IMR-90 (cell line): ENCODE results near the gene CISTR. TPM values are rescaled to one million over a fixed set of nuclear protein-coding genes. Genes with fewer than 3 reads are reported as not detected.

Experiments
- ATAC-seq: fragments of 200-7000 bp; cut with Tn5 transposase; 2 replicates; pipeline ENCODE4 v1.9.1; 2020; ENCODE audit warnings: low read depth, mild to moderate bottlenecking, moderate library complexity
- BruUV-seq: library from RNA; stranded (reverse); fragments of 400-500 nt; replicated peaks from 2 replicates; lab custom pipeline; 2021; lab: Mats Ljungman, UMichigan
- CTCF ChIA-PET: fragments of 300-600 bp; formaldehyde crosslinking; extraction: SDS; loops from one replicate; lab custom pipeline; 2021; ENCODE audit warnings: antibody characterized with exemption; lab: Yijun Ruan, JAX
- POLR2A ChIA-PET: fragments of 300-600 bp; sonication (Branson Sonifier 250); formaldehyde crosslinking; loops from one replicate; lab custom pipeline; 2022; ENCODE audit warnings: antibody characterized with exemption; ENCODE audit not compliant: unreplicated experiment; lab: Charles Lee
- DNase-seq: peaks from one replicate; pipeline ENCODE4 v3.0.0; 2013
- H2AFZ ChIP-seq: replicated peaks from 2 replicates; pipeline ENCODE3; 2013; ENCODE audit warnings: low read length, mild to moderate bottlenecking; ENCODE audit not compliant: poor library complexity
- H2AK5ac ChIP-seq: 2 replicates; pipeline ENCODE4 v1.6.1; 2013; ENCODE audit warnings: low read depth, low read length, inconsistent platforms
- H2AK9ac ChIP-seq: replicated peaks from 2 replicates; pipeline ENCODE3; 2013; ENCODE audit warnings: mild to moderate bottlenecking, low read depth, low read length, moderate library complexity; ENCODE audit not compliant: poor library complexity
- H2BK120ac ChIP-seq: 2 replicates; pipeline ENCODE4 v1.6.1; 2013; ENCODE audit warnings: low read depth, low read length, inconsistent platforms
- H2BK15ac ChIP-seq: 3 replicates; pipeline ENCODE4 v1.6.1; 2013; ENCODE audit warnings: low read depth, low read length, inconsistent platforms
- H2BK20ac ChIP-seq: 2 replicates; pipeline ENCODE4 v1.6.1; 2013; ENCODE audit warnings: low read depth, mild to moderate bottlenecking, inconsistent platforms, low read length, moderate library complexity
- H2BK5ac ChIP-seq: 2 replicates; pipeline ENCODE4 v1.6.1; 2013; ENCODE audit warnings: mild to moderate bottlenecking, low read depth, low read length, inconsistent platforms; ENCODE audit not compliant: poor library complexity, severe bottlenecking
- H3K14ac ChIP-seq: replicated peaks from 2 replicates; pipeline ENCODE4 v1.6.1; 2013; ENCODE audit warnings: low read depth, low read length, inconsistent platforms
- H3K18ac ChIP-seq: 2 replicates; pipeline ENCODE4 v1.6.1; 2013; ENCODE audit warnings: low read depth, low read length, control low read depth
- H3K23ac ChIP-seq: 2 replicates; pipeline ENCODE4 v1.6.1; 2013; ENCODE audit warnings: low read depth, low read length, inconsistent platforms
- H3K27ac ChIP-seq: 2 replicates; pipeline ENCODE4 v1.5.1; 2013; ENCODE audit warnings: mild to moderate bottlenecking, control low read depth, low read length; ENCODE audit not compliant: insufficient read depth
- H3K27me3 ChIP-seq: 2 replicates; pipeline ENCODE4 v1.6.1; 2013; ENCODE audit warnings: low read length; ENCODE audit not compliant: control insufficient read depth, insufficient read depth
- H3K36me3 ChIP-seq: 2 replicates; pipeline ENCODE4 v1.6.1; 2013; ENCODE audit warnings: low read length, mixed read lengths; ENCODE audit not compliant: control insufficient read depth, insufficient read depth
- H3K4ac ChIP-seq: 2 replicates; pipeline ENCODE4 v1.6.1; 2013; ENCODE audit warnings: low read depth, low read length, inconsistent platforms
- H3K4me1 ChIP-seq: 2 replicates; pipeline ENCODE4 v1.6.1; 2013; ENCODE audit warnings: low read length, mixed read lengths; ENCODE audit not compliant: control insufficient read depth, insufficient read depth
- H3K4me2 ChIP-seq: 2 replicates; pipeline ENCODE4 v1.6.1; 2013; ENCODE audit warnings: low read depth, mild to moderate bottlenecking, control low read depth, low read length, moderate library complexity
- H3K4me3 ChIP-seq: 2 replicates; pipeline ENCODE4 v1.5.1; 2013; ENCODE audit warnings: low read depth, mild to moderate bottlenecking, control low read depth, low read length, moderate library complexity; ENCODE audit not compliant: insufficient read depth
- H3K56ac ChIP-seq: 2 replicates; pipeline ENCODE4 v1.6.1; 2013; ENCODE audit warnings: low read length, inconsistent platforms; ENCODE audit not compliant: insufficient read depth; ENCODE audit errors: extremely low read depth
- H3K79me1 ChIP-seq, 2 experiments: 2 replicates each; pipeline ENCODE4 v1.6.1; 2013; ENCODE audit warnings: low read length in 2 of 2, inconsistent platforms in 1 of 2, low read depth in 1 of 2
- H3K9ac ChIP-seq: 2 replicates; pipeline ENCODE4 v1.6.1; 2013; ENCODE audit warnings: low read depth, low read length, control low read depth
- H3K9me1 ChIP-seq: 2 replicates; pipeline ENCODE4 v1.6.1; 2013; ENCODE audit warnings: low read length, inconsistent platforms; ENCODE audit not compliant: insufficient read depth
- H3K9me3 ChIP-seq: 2 replicates; pipeline ENCODE4 v1.6.1; 2013; ENCODE audit warnings: low read length; ENCODE audit not compliant: control insufficient read depth, insufficient read depth
- H4K20me1 ChIP-seq: 2 replicates; pipeline ENCODE4 v1.6.1; 2013; ENCODE audit warnings: low read length, inconsistent platforms; ENCODE audit not compliant: insufficient read depth
- H4K5ac ChIP-seq: 2 replicates; pipeline ENCODE4 v1.6.1; 2013; ENCODE audit warnings: mild to moderate bottlenecking, low read depth, low read length, control low read depth
- H4K8ac ChIP-seq, 2 experiments: 2 replicates each; pipeline ENCODE4 v1.6.1; 2013; ENCODE audit warnings: low read depth in 2 of 2, low read length in 2 of 2, control low read depth in 1 of 2, inconsistent platforms in 1 of 2
- H4K91ac ChIP-seq: 2 replicates; pipeline ENCODE4 v1.6.1; 2013; ENCODE audit warnings: low read depth, low read length, inconsistent platforms; ENCODE audit not compliant: insufficient read depth
- BHLHE40 ChIP-seq: fragments of 150-350 bp; IDR thresholded peaks from 2 replicates; pipeline ENCODE4 v1.6.1; 2016; ENCODE audit warnings: mild to moderate bottlenecking, low read depth, low read length
- CEBPB ChIP-seq: IDR thresholded peaks from 2 replicates; pipeline ENCODE4 v1.6.1; 2012; ENCODE audit warnings: low read depth, low read length, improper control_type of control experiment
- CHD1 ChIP-seq: IDR thresholded peaks from 2 replicates; pipeline ENCODE4 v1.6.1; 2012; ENCODE audit warnings: low read depth, low read length, improper control_type of control experiment
- CTCF ChIP-seq: conservative IDR thresholded peaks from 2 replicates; pipeline ENCODE4 v1.5.1; 2012; ENCODE audit warnings: mild to moderate bottlenecking, low read depth, low read length, improper control_type of control experiment
- ELK1 ChIP-seq: fragments of 150-350 bp; IDR thresholded peaks from 2 replicates; pipeline ENCODE4 v1.6.1; 2016; ENCODE audit warnings: low read depth, mild to moderate bottlenecking, low read length, moderate library complexity, borderline replicate concordance
- FOS ChIP-seq: fragments of 150-350 bp; IDR thresholded peaks from 2 replicates; pipeline ENCODE4 v1.6.1; 2016; ENCODE audit warnings: low read depth, low read length
- MAFK ChIP-seq: IDR thresholded peaks from 2 replicates; pipeline ENCODE4 v1.6.1; 2012; ENCODE audit warnings: low read depth, low read length, improper control_type of control experiment
- MAZ ChIP-seq: IDR thresholded peaks from 2 replicates; pipeline ENCODE4 v1.6.1; 2012; ENCODE audit warnings: low read depth, mild to moderate bottlenecking, low read length, improper control_type of control experiment, moderate library complexity, borderline replicate concordance
- MXI1 ChIP-seq: IDR thresholded peaks from 2 replicates; pipeline ENCODE4 v1.6.1; 2012; ENCODE audit warnings: low read depth, mild to moderate bottlenecking, low read length, moderate library complexity, borderline replicate concordance
- NFE2L2 ChIP-seq: fragments of 150-350 bp; IDR thresholded peaks from 2 replicates; pipeline ENCODE4 v1.6.1; 2016; ENCODE audit warnings: low read depth, mild to moderate bottlenecking, low read length
- RAD21 ChIP-seq: IDR thresholded peaks from 2 replicates; pipeline ENCODE4 v1.6.1; 2012; ENCODE audit warnings: low read length, improper control_type of control experiment
- RCOR1 ChIP-seq: IDR thresholded peaks from 2 replicates; pipeline ENCODE4 v1.6.1; 2012; ENCODE audit warnings: mild to moderate bottlenecking, low read length, improper control_type of control experiment; ENCODE audit not compliant: insufficient replicate concordance
- RFX5 ChIP-seq: IDR thresholded peaks from 2 replicates; pipeline ENCODE4 v1.8.0; 2012; ENCODE audit warnings: low read depth, mild to moderate bottlenecking, low read length, moderate library complexity
- SMC3 ChIP-seq: fragments of 150-350 bp; IDR thresholded peaks from 2 replicates; pipeline ENCODE4 v1.6.1; 2016; ENCODE audit warnings: low read depth, mild to moderate bottlenecking, antibody characterized with exemption, low read length, moderate library complexity
- WGBS, 2 experiments: methylation state at CpG; one replicate each; pipeline versions ENCODE4 v1.1.5 to v1.1.7; 2013; ENCODE audit warnings: missing lambda C conversion rate in 2 of 2; ENCODE audit not compliant: insufficient read length in 1 of 2; ENCODE audit errors: extremely low coverage in 2 of 2; 5-methylcytosine and 5-hydroxymethylcytosine counted together
- dilution Hi-C: fragments of 300-500 bp; cut with HindIII; formaldehyde crosslinking; loops from one replicate; pipeline ENCODE4 v1.14.3; 2018; ENCODE audit warnings: low sequenced_read_pairs; ENCODE audit not compliant: unreplicated experiment
- in situ Hi-C: fragments of 300-500 bp; cut with MboI; formaldehyde crosslinking; loops from 3 replicates; pipeline ENCODE4 v1.14.3; 2019; ENCODE audit warnings: low sequenced_read_pairs, inconsistent platforms, mixed read lengths
- intact Hi-C: fragments of 100-400 bp; cut with micrococcal nuclease; formaldehyde crosslinking; loops from 2 replicates; pipeline ENCODE4 v1.10.0; 2022
- polyA plus RNA-seq, 3 experiments: library from polyadenylated mRNA; depleted of rRNA; stranded (reverse); fragments of >200 nt; gene quantifications; 2 replicates each; pipeline ENCODE4 v1.2.3, GENCODE V29; 2012; ENCODE audit warnings: low replicate concordance in 1 of 3
- total RNA-seq: library from RNA; depleted of rRNA; stranded (reverse); fragments of >200 nt; gene quantifications from 2 replicates; pipeline ENCODE4 v1.2.3, GENCODE V29; 2012

The CISTR gene
- total and polyA plus RNA-seq, 2 of the 4 experiments (the other 2 are of a cell fraction), result not detected

DNA sequence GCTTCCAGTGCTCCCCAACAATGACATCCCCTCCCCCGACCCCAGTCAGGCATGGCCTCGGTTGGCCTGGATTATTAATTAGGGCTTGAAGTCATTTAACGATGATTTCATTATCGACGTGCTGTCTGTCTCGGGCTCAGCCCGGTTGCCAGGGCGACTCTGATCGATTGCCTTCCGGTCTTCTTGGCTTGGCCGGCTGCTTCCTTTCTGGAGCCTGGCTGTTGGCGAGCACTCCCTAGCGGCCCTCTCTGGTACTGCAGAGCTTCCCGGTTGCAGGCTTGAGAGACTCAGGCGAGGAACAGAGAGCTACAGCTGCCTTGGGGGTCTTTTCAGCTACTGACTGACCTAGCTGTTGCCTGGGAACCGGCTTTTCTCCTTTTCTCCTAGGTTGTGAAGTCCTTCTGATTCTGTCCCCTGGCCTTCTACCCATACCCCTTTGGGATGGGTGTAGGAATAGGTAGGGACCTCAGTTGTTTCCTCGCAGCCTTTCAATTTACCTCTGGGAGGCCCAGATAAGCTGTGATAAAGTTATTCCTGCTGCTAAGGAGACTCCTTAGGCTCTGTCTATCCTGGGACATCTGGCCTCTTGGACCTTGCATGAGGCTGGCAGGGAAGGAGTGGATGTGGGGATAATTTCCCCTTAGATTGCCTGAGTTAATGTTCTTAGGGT lies 5.5 kb upstream of the CISTR start:
- Histone ChIP-seq H3K27me3 (peaks cover 68% of the 10 kb centered on the region), H2AFZ (peak overlapping the region; percentile 7), H3K14ac (no peak overlapping the region; the same call in 1 of the 2 replicates), H4K20me1 (no peaks in the 10 kb centered on the region), H4K8ac (peak overlapping the region; percentile 23 to 63; a peak in 2 of 4 replicates), H3K4me2 (peak overlapping the region; percentile 59), H4K91ac (peak overlapping the region; percentile 52; the same call in 1 of the 2 replicates), H3K4ac (no peak overlapping the region), H2BK20ac (no peak overlapping the region), H3K4me3 (no peak overlapping the region), H3K9ac (no peak overlapping the region), H2BK15ac (peak overlapping the region; percentile 3; the same call in 1 of the 3 replicates), H4K5ac (peak overlapping the region; percentile 43), H2BK120ac (no peak overlapping the region), H3K9me1 (no peaks in the 10 kb centered on the region), H3K18ac (no peak overlapping the region), H3K79me1 (no peaks in the 10 kb centered on the region), H2BK5ac (no peak overlapping the region), H2AK9ac (no peak overlapping the region), H3K27ac (no peak overlapping the region), H3K9me3 (peaks cover 5% of the 10 kb centered on the region), H3K4me1 (peaks cover 2% of the 10 kb centered on the region), H3K56ac (no peak overlapping the region), H3K36me3 (no peaks in the 10 kb centered on the region), H3K23ac (no peak overlapping the region), H2AK5ac (no peak overlapping the region)
- WGBS, 2 experiments, result 0% methylated on average over 6 of the region's 17 CpGs; no CpG with 5 or more reads in 1 of the 2 experiments
- ATAC-seq (peak; percentile 89), DNase-seq (peak; percentile 55)
- no peak for TF ChIP-seq NFE2L2
- TF ChIP-seq RFX5, result no peak
- no peak; the same call in 1 of the 2 replicates for TF ChIP-seq SMC3
- TF ChIP-seq CTCF, result peak; percentile 64
- no peak for TF ChIP-seq FOS
- no peak for TF ChIP-seq MAZ
- no peak for TF ChIP-seq BHLHE40
- no peak for TF ChIP-seq CHD1
- TF ChIP-seq RCOR1, result no peak
- peak; percentile 47 for TF ChIP-seq RAD21
- TF ChIP-seq CEBPB, result no peak
- TF ChIP-seq MXI1, result no peak
- TF ChIP-seq MAFK, result no peak
- no peak for TF ChIP-seq ELK1
- no TSS peak for BruUV-seq
- POLR2A ChIA-PET, result no interaction called here
- CTCF ChIA-PET, result interaction anchor here (0.6 to 2.4 kb wide), 4 partner anchors 9 to 314 kb away, joined by 3 to 14 read pairs (median 8); no protein-coding TSS in a partner anchor
- in situ Hi-C loops (no loop called here), dilution Hi-C loops (no loop called here), intact Hi-C loops (loop anchor here (5.0 kb wide), 1 partner anchor 450 kb away; no protein-coding TSS in a partner anchor)
